ENCODE data around the gene SLC35B3. TPM values are rescaled to one million over a fixed set of nuclear protein-coding genes. Genes with fewer than 3 reads are reported as not detected.

Gene SLC35B3
- total RNA-seq, 2 donors from 2014 or later = 5.6 to 6.0 TPM

GRCh38 chr6:8441452-8441851 is 6.1 kb upstream of the SLC35B3 start:
- H3K27ac ChIP-seq = no peak overlapping the region
- no peak for DNase-seq (ENCODE audit: low spot score)
- no peaks in the 10 kb centered on the region for H3K36me3 ChIP-seq
- H3K4me3 ChIP-seq = no peak overlapping the region
- no peaks in the 10 kb centered on the region for H3K27me3 ChIP-seq
- no peak for TF ChIP-seq CTCF (IDR thresholded peaks at IDR 0.05)
- H3K9me3 ChIP-seq = no peaks in the 10 kb centered on the region
- H3K4me1 ChIP-seq = no peaks in the 10 kb centered on the region

- no peaks in the 10 kb centered on the region for H3K9me3 ChIP-seq
- H3K4me3 ChIP-seq = no peak overlapping the region
- H3K36me3 ChIP-seq = no peaks in the 10 kb centered on the region
- H3K27me3 ChIP-seq = no peaks in the 10 kb centered on the region
- DNase-seq (ENCODE audit: low spot score) = no peak
- no peak overlapping the region for H3K27ac ChIP-seq
- H3K4me1 ChIP-seq = no peaks in the 10 kb centered on the region
- no peak for TF ChIP-seq CTCF (IDR thresholded peaks at IDR 0.05)
Measured at GRCh38 chr6:8439601-8440268, 4.4 kb upstream of the SLC35B3 start.

GRCh38 chr6:8437813-8438212 is 2.5 kb upstream of the SLC35B3 start:
- Histone ChIP-seq H3K36me3 (no peaks in the 10 kb centered on the region), H3K9me3 (no peaks in the 10 kb centered on the region), H3K4me3 (no peak overlapping the region), H3K27me3 (no peaks in the 10 kb centered on the region), H3K4me1 (peaks cover 0 to 15% of the 10 kb centered on the region in 2 donors), H3K27ac (no peak overlapping the region)
- no peak for DNase-seq (ENCODE audit: low spot score)
- TF ChIP-seq CTCF (IDR thresholded peaks at IDR 0.05) = no peak

GRCh38 chr6:8436966-8437365 is 1.6 kb upstream of the SLC35B3 start:
- no peaks in the 10 kb centered on the region for H3K9me3 ChIP-seq
- no peak for DNase-seq (ENCODE audit: low spot score)
- no peak overlapping the region for H3K27ac ChIP-seq
- H3K27me3 ChIP-seq = no peaks in the 10 kb centered on the region
- H3K4me1 ChIP-seq = peaks cover 0 to 24% of the 10 kb centered on the region in 2 donors
- no peaks in the 10 kb centered on the region for H3K36me3 ChIP-seq
- no peak overlapping the region for H3K4me3 ChIP-seq
- TF ChIP-seq CTCF (IDR thresholded peaks at IDR 0.05) = no peak

GRCh38 chr6:8435845-8436168 is 462 bp upstream of the SLC35B3 start:
- no peaks in the 10 kb centered on the region for H3K36me3 ChIP-seq
- peak overlapping the region; percentile 87 to 90 for H3K4me3 ChIP-seq
- DNase-seq (ENCODE audit: low spot score) = no peak
- no peaks in the 10 kb centered on the region for H3K9me3 ChIP-seq
- H3K4me1 ChIP-seq = peaks cover 0 to 24% of the 10 kb centered on the region in 2 donors
- H3K27ac ChIP-seq = peak overlapping the region; percentile 82 to 93
- TF ChIP-seq CTCF (IDR thresholded peaks at IDR 0.05) = no peak
- H3K27me3 ChIP-seq = no peaks in the 10 kb centered on the region

GRCh38 chr6:8434727-8435092 is 635 bp downstream of the SLC35B3 start:
- no peak for DNase-seq (ENCODE audit: low spot score)
- no peak for TF ChIP-seq CTCF (IDR thresholded peaks at IDR 0.05)

More at GRCh38 chr6:8434727-8435092, 635 bp downstream of the SLC35B3 start:
- Histone ChIP-seq H3K36me3 (no peaks in the 10 kb centered on the region), H3K9me3 (no peaks in the 10 kb centered on the region), H3K27ac (peak overlapping the region; percentile 82 to 93), H3K4me3 (peak overlapping the region; percentile 87 to 90), H3K4me1 (peaks cover 0 to 24% of the 10 kb centered on the region in 2 donors), H3K27me3 (no peaks in the 10 kb centered on the region)

Measured in right atrium auricular region (tissue), 2 donors.